ENCODE results near the gene MAN2B2. TPM values are rescaled to one million over a fixed set of nuclear protein-coding genes. Genes with fewer than 3 reads are reported as not detected.

Gene MAN2B2
- total and polyA plus RNA-seq, 2 of the 8 experiments (the other 6 are each of a cell fraction or from before 2014, with no cell fraction given) = 3.3 to 4.0 TPM

- TF ChIP-seq FOSL1 (IDR thresholded peaks at IDR 0.05; ENCODE audit: insufficient read depth, low read depth, low read length) (no peak), CHD1 (IDR thresholded peaks at IDR 0.05; ENCODE audit: low read depth, low read length) (no peak), EP300 (IDR thresholded peaks at IDR 0.05; ENCODE audit: borderline replicate concordance in 1 of 2, low read depth in 2 of 2, low read length in 2 of 2) (no peak)
- TF ChIP-seq, protein P1, sequence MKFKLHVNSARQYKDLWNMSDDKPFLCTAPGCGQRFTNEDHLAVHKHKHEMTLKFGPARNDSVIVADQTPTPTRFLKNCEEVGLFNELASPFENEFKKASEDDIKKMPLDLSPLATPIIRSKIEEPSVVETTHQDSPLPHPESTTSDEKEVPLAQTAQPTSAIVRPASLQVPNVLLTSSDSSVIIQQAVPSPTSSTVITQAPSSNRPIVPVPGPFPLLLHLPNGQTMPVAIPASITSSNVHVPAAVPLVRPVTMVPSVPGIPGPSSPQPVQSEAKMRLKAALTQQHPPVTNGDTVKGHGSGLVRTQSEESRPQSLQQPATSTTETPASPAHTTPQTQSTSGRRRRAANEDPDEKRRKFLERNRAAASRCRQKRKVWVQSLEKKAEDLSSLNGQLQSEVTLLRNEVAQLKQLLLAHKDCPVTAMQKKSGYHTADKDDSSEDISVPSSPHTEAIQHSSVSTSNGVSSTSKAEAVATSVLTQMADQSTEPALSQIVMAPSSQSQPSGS (IDR thresholded peaks at IDR 0.05; ENCODE audit: low read length) = no peak
Observed at GRCh38 chr4:6632125-6632524, 57.1 kb downstream of the MAN2B2 start (continued).

Data from H1 (cell line).